GM18907 (cell line): Measurements from ENCODE around the gene TAOK2.

Source experiments
- ATAC-seq: cut with Tn5 transposase; IDR thresholded peaks from one replicate; pipeline ENCODE4 v1.9.1; 2021; ENCODE audit warnings: mild to moderate bottlenecking, moderate library complexity; ENCODE audit not compliant: unreplicated experiment

The TAOK2 gene

DNA sequence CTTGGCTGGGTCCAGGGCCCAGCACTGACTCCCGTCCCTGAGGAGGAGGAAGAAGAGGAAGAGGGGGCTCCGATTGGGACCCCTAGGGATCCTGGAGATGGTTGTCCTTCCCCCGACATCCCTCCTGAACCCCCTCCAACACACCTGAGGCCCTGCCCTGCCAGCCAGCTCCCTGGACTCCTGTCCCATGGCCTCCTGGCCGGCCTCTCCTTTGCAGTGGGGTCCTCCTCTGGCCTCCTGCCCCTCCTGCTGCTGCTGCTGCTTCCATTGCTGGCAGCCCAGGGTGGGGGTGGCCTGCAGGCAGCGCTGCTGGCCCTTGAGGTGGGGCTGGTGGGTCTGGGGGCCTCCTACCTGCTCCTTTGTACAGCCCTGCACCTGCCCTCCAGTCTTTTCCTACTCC is 13.3 kb downstream of the TAOK2 start:
- no peak for ATAC-seq

DNA sequence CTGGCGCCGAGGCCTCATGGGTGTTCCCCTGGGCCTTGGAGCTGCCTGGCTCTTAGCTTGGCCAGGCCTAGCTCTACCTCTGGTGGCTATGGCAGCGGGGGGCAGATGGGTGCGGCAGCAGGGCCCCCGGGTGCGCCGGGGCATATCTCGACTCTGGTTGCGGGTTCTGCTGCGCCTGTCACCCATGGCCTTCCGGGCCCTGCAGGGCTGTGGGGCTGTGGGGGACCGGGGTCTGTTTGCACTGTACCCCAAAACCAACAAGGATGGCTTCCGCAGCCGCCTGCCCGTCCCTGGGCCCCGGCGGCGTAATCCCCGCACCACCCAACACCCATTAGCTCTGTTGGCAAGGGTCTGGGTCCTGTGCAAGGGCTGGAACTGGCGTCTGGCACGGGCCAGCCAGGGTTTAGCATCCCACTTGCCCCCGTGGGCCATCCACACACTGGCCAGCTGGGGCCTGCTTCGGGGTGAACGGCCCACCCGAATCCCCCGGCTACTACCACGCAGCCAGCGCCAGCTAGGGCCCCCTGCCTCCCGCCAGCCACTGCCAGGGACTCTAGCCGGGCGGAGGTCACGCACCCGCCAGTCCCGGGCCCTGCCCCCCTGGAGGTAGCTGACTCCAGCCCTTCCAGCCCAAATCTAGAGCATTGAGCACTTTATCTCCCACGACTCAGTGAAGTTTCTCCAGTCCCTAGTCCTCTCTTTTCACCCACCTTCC is 13.9 kb downstream of the TAOK2 start:
- ATAC-seq: no peak

- ATAC-seq: no peak
Measured at GRCh38 chr16:29988346-29989075, 14.8 kb downstream of the TAOK2 start.

DNA sequence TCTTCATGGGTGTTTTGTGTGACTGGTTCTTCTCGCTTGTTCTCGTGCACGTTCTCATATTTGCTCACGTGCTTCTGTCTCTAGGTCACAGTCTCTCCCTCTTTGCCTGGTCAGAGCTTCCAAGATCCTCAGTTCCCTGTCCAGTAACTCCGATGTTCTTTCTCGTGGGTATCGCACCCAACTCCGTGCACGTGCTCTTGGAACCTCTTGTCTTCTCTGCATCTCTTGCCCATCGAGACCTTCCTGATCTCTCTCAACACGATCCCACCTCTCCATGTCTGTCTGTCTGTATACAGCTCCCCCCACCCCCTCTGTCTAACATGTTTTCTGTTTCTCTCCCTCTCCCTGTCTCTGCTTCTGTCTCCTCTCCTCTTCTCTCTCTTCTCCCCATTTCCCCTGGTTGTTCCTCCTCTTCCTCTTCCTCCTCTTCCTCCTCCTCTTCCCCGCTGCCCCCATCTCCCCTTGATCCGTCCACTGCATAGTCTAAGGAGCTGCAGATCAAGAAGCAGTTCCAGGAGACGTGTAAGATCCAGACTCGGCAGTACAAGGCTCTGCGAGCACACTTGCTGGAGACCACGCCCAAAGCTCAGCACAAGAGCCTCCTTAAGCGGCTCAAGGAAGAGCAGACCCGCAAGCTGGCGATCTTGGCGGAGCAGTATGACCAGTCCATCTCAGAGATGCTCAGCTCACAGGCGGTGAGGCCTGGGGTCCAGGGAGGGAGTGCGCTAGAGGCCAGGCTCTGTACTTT is 15.6 kb downstream of the TAOK2 start:
- no peak for ATAC-seq

DNA sequence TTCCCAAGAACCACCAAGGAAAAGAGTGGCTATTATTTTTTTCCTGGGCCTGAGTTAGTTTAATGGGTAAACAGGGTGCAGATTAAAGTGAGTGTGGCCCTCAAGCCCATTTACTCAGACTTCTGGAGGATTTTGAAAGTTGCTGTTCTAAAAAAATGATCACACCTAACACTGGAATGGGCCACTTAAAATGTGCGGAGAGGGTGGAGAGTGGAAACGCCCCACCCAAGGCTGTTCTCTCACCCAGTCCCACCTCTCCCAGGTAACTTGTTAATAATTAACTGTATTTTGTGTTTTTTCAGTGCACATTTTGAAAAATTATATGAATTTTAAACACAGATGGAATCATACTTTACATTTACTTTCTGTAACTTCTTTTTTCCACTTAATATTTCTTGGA is 16.4 kb downstream of the TAOK2 start:
- ATAC-seq: no peak

DNA sequence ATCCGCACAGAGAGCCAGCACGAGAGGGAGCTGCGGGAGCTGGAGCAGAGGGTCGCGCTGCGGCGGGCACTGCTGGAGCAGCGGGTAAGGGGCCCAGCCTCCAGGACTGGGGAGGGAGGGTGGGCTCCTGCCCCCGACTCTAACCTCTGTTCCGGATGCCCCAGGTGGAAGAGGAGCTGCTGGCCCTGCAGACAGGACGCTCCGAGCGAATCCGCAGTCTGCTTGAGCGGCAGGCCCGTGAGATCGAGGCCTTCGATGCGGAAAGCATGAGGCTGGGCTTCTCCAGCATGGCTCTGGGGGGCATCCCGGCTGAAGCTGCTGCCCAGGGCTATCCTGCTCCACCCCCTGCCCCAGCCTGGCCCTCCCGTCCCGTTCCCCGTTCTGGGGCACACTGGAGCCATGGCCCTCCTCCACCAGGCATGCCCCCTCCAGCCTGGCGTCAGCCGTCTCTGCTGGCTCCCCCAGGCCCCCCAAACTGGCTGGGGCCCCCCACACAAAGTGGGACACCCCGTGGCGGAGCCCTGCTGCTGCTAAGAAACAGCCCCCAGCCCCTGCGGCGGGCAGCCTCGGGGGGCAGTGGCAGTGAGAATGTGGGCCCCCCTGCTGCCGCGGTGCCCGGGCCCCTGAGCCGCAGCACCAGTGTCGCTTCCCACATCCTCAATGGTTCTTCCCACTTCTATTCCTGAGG is 17.4 kb downstream of the TAOK2 start:
- ATAC-seq: no peak

- ATAC-seq: no peak
Measured at GRCh38 chr16:29991571-29991904, 17.9 kb downstream of the TAOK2 start.

DNA sequence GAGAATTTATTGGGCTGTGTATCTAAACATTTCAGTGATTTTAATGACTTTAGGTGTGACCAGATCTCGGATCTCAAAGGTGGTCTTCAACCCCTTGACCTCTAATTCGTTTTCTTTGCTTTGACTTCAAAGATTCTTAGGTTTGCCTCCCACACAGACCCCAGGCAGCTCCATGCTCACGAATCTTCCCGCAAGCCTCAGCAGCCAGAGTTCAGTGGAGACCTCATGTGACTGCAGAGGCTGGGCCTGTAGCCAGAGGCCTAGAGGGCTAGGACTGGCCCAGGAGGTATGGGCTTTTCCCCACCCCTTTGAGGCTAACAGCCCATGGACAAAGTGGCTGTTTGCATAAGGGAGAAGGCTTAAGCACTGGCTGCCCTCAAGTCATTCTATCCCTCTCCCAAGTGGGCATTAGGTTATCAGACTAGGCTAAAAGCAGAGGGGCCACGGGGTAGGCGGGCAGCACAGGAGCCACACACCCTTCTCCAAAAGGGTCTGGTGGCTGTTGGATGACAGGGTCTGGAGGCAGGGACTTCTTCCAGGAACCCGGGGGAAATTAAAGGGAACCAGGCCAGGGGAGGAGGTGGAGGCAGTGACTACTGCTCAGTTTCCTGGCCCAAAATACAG is 18.8 kb downstream of the TAOK2 start:
- ATAC-seq: no peak

GRCh38 chr16:29993191-29993902 is 19.7 kb downstream of the TAOK2 start:
- no peak for ATAC-seq

GRCh38 chr16:29993903-29994599 is 20.4 kb downstream of the TAOK2 start:
- no peak for ATAC-seq

- ATAC-seq: peak; percentile 25
Measured at GRCh38 chr16:29994600-29995323, 21.1 kb downstream of the TAOK2 start.

GRCh38 chr16:29995324-29995910 is 21.7 kb downstream of the TAOK2 start, which contains the start of gene HIRIP3:
HIRIP3 (minus strand) TSS chr16:29995617; CDS start chr16:29995605, 12 bp downstream.
- ATAC-seq: peak; percentile 53

DNA sequence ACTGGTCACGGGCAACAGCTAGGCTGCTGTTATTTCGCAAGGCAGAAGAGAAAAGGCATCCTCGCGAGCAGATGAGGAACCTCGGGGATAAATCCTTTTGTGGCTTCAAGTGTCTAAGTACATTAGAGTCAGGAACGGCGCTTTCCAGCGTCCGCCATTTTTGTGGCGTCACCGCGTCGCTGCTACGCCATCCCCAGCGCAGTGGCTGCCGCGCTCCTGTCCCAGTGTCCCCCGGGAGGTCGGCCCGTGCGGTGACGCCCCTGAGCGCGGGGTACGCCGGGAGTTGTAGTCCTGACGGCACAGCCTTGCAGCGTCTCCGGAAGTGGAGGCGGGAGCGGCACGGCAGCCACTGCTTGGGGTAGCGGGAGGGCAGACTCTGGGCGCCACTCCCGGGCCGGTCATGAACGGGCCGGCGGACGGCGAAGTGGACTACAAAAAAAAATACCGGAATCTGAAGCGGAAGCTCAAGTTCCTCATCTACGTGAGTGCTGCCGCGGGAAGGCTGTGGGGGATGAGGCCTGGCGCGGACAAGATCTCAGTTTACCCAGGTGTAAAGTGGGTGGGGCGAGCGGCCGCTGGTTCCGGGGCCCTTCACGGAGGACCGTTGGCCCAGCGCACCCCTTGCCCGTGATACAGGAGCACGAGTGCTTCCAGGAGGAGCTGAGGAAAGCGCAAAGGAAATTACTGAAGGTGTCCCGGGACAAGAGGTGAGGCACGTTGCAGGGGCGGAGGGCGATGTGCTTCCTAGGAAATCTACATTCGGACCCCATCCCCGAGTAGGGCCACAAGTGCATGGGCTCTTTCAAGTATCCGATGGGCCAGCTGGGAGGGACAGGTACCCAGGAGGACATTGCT is 22.5 kb downstream of the TAOK2 start, which contains the start of gene INO80E:
Gene INO80E, plus strand, starts transcription at position 331 of the 855 bp plus-strand sequence. Its CDS starts 70 bp downstream, at position 401.
- ATAC-seq: peak; percentile 88

- no peak for ATAC-seq
Measured at GRCh38 chr16:29996766-29997250, 23.1 kb downstream of the TAOK2 start.

- no peak for ATAC-seq
Measured at GRCh38 chr16:29999605-30000004, 25.9 kb downstream of the TAOK2 start.

DNA sequence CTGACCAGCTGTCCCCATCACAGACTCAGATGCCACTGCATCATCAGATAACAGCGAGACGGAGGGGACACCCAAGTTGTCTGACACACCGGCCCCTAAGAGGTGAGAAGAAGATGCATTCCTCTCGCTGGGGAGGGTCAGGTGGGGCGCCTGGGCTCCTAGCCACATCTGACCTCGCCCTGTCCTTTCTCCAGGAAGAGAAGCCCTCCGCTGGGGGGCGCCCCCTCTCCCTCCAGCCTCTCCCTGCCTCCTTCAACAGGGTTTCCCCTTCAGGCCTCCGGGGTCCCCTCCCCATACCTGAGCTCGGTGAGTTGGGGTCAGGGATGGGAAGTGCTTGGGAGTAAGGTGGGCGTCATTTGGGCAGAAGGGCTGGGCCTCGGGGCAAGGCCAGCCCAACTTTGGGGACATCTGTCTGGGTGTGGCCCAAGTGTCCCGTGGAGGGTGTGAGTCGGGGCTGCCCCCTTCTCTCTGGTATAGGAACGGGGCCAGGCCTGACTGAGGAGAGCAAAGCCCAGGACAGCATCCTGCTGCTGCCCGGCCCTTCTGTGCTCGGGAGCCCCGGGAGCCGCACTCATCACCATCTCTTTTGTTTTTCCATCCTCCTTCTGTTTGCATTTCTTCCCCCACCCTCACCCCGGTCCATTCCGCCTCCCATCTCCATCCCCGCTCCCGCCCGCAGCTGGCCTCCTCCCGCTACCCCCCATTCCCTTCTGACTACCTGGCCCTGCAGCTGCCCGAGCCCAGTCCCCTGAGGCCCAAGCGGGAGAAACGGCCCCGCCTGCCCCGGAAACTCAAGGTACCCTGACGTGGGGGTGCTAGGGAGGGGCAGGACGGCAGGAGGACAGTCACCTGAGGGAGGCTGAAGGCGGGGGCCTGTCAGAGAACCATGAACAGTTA is 27.3 kb downstream of the TAOK2 start:
- no peak for ATAC-seq
